Activated T-helper 9 cell treated with anti-CD3 and anti-CD28 coated beads, Interleukin-2, amount 50 U/mL, for 16 hours (primary cell): ENCODE measurements around the gene CANT1.

Source experiments
- DNase-seq: peaks from one replicate; pipeline ENCODE4 v3.0.0-alpha.2; 2020; ENCODE audit warnings: low read depth

Gene CANT1

GRCh38 chr17:79007504-79008381 is 1.8 kb downstream of the CANT1 start:
- no peak for DNase-seq

- DNase-seq = no peak
Measured at GRCh38 chr17:79006794-79007503, 2.6 kb downstream of the CANT1 start.

- no peak for DNase-seq
Measured at GRCh38 chr17:79006046-79006445, 3.5 kb downstream of the CANT1 start.

GRCh38 chr17:79005063-79005861 is 4.3 kb downstream of the CANT1 start:
- DNase-seq = no peak

GRCh38 chr17:79003661-79004411 is 5.7 kb downstream of the CANT1 start:
- DNase-seq = no peak

- no peak for DNase-seq
Measured at GRCh38 chr17:79002796-79003593, 6.6 kb downstream of the CANT1 start.

GRCh38 chr17:79002291-79002690 is 7.3 kb downstream of the CANT1 start:
- DNase-seq = no peak

GRCh38 chr17:79001190-79002020 is 8.2 kb downstream of the CANT1 start:
- no peak for DNase-seq

- DNase-seq = no peak
Measured at GRCh38 chr17:79000396-79001189, 9.0 kb downstream of the CANT1 start.

GRCh38 chr17:78999947-79000395 is 9.6 kb downstream of the CANT1 start:
- no peak for DNase-seq

GRCh38 chr17:78999056-78999768 is 10.4 kb downstream of the CANT1 start:
- no peak for DNase-seq

GRCh38 chr17:78998311-78999055 is 11.1 kb downstream of the CANT1 start:
- no peak for DNase-seq

- DNase-seq = no peak
Measured at GRCh38 chr17:78997881-78998280, 11.7 kb downstream of the CANT1 start.

- no peak for DNase-seq
Measured at GRCh38 chr17:78997231-78997741, 12.3 kb downstream of the CANT1 start.

GRCh38 chr17:78996781-78997201 is 12.8 kb downstream of the CANT1 start:
- DNase-seq = no peak

- DNase-seq = no peak
Measured at GRCh38 chr17:78995761-78996451, 13.7 kb downstream of the CANT1 start.
